ENCODE data around the gene IFRD1. TPM values are rescaled to one million over a fixed set of nuclear protein-coding genes. Genes with fewer than 3 reads are reported as not detected.

Gene IFRD1
- total and polyA plus RNA-seq, 2 experiments from 2014 or later: 69.9 to 114 TPM

GRCh38 chr7:112414855-112415490, 35.3 kb upstream of the IFRD1 start:
- 7% methylated on average over 3 of the region's 3 CpGs for WGBS (ENCODE audit: low lambda C conversion rate, missing lambda C conversion rate)
- DNase-seq (ENCODE audit: low spot score): peak; percentile 65

GRCh38 chr7:112416127-112416526, 34.1 kb upstream of the IFRD1 start:
- 86% methylated on average over 4 of the region's 4 CpGs for WGBS (ENCODE audit: low lambda C conversion rate, missing lambda C conversion rate)
- Histone ChIP-seq H3K4me1 (ENCODE audit: insufficient read depth) (no peaks in the 10 kb centered on the region), H4K20me1 (ENCODE audit: insufficient read depth, poor library complexity, severe bottlenecking) (no peaks in the 10 kb centered on the region), H3K27ac (no peak overlapping the region), H3K9me2 (replicated peaks; ENCODE audit: insufficient read depth) (no peaks in the 10 kb centered on the region), H3K27me3 (no peaks in the 10 kb centered on the region), H3K9me3 (ENCODE audit: low read depth) (no peaks in the 10 kb centered on the region), H3K4me3 (no peak overlapping the region), H3K4me2 (no peak overlapping the region), H3K79me2 (no peaks in the 10 kb centered on the region), H3K36me3 (replicated peaks; ENCODE audit: insufficient read depth, low read depth) (no peaks in the 10 kb centered on the region), H2AFZ (no peak overlapping the region)
- TF ChIP-seq EZH2 (IDR thresholded peaks at IDR 0.05; ENCODE audit: borderline replicate concordance) (no peak), EZH2phosphoT487 (IDR thresholded peaks at IDR 0.05; ENCODE audit: low read depth, severe bottlenecking, unreplicated experiment) (no peak), CTCF (IDR thresholded peaks at IDR 0.05; ENCODE audit: poor library complexity) (no peak)
- no peak for DNase-seq (ENCODE audit: low spot score)

More at GRCh38 chr7:112414855-112415490, 35.3 kb upstream of the IFRD1 start:
- Histone ChIP-seq H3K4me3 (no peak overlapping the region), H3K79me2 (no peaks in the 10 kb centered on the region), H3K27ac (no peak overlapping the region), H3K36me3 (replicated peaks; ENCODE audit: insufficient read depth, low read depth) (no peaks in the 10 kb centered on the region), H2AFZ (no peak overlapping the region), H3K4me1 (ENCODE audit: insufficient read depth) (no peaks in the 10 kb centered on the region), H3K4me2 (no peak overlapping the region), H3K27me3 (no peaks in the 10 kb centered on the region), H3K9me2 (replicated peaks; ENCODE audit: insufficient read depth) (no peaks in the 10 kb centered on the region), H3K9me3 (ENCODE audit: low read depth) (no peaks in the 10 kb centered on the region), H4K20me1 (ENCODE audit: insufficient read depth, poor library complexity, severe bottlenecking) (no peaks in the 10 kb centered on the region)
- TF ChIP-seq EZH2phosphoT487 (IDR thresholded peaks at IDR 0.05; ENCODE audit: low read depth, severe bottlenecking, unreplicated experiment) (no peak), CTCF (IDR thresholded peaks at IDR 0.05; ENCODE audit: poor library complexity) (peak; percentile 61), EZH2 (IDR thresholded peaks at IDR 0.05; ENCODE audit: borderline replicate concordance) (no peak)

GRCh38 chr7:112419543-112420130, 30.6 kb upstream of the IFRD1 start:
- DNase-seq (ENCODE audit: low spot score): no peak
- H3K27me3 ChIP-seq: no peaks in the 10 kb centered on the region
- TF ChIP-seq EZH2phosphoT487 (IDR thresholded peaks at IDR 0.05; ENCODE audit: low read depth, severe bottlenecking, unreplicated experiment) (no peak), CTCF (IDR thresholded peaks at IDR 0.05; ENCODE audit: poor library complexity) (no peak), EZH2 (IDR thresholded peaks at IDR 0.05; ENCODE audit: borderline replicate concordance) (no peak)
- H3K27ac ChIP-seq: no peak overlapping the region
- H3K36me3 ChIP-seq (replicated peaks; ENCODE audit: insufficient read depth, low read depth): no peaks in the 10 kb centered on the region
- H3K4me2 ChIP-seq: no peak overlapping the region
- H3K9me2 ChIP-seq (replicated peaks; ENCODE audit: insufficient read depth): no peaks in the 10 kb centered on the region
- H3K9me3 ChIP-seq (ENCODE audit: low read depth): no peaks in the 10 kb centered on the region
- H4K20me1 ChIP-seq (ENCODE audit: insufficient read depth, poor library complexity, severe bottlenecking): no peaks in the 10 kb centered on the region
- peaks cover 6% of the 10 kb centered on the region for H3K4me1 ChIP-seq (ENCODE audit: insufficient read depth)
- 85% methylated on average over 4 of the region's 4 CpGs for WGBS (ENCODE audit: low lambda C conversion rate, missing lambda C conversion rate)
- H3K4me3 ChIP-seq: no peak overlapping the region
- H3K79me2 ChIP-seq: no peaks in the 10 kb centered on the region
- no peak overlapping the region for H2AFZ ChIP-seq

Data from hepatocyte (in vitro differentiated cells).